OCI-LY1 (cell line): ENCODE measurements around the gene PLEKHG4.

Experiments used
- H2AFZ ChIP-seq: fragments of 200-600 bp; sonication (generic), shearing (Covaris generic); 2 replicates; pipeline ENCODE4 v1.6.0; 2014; ENCODE audit warnings: antibody characterized with exemption, mild to moderate bottlenecking, low read length
- H3F3A ChIP-seq: fragments of 200-600 bp; sonication (generic), shearing (Covaris generic); 2 replicates; pipeline ENCODE4 v1.6.0; 2014; ENCODE audit warnings: mild to moderate bottlenecking, antibody characterized with exemption, low read length, moderate library complexity; ENCODE audit not compliant: insufficient read depth
- H3K27ac ChIP-seq: fragments of 200-600 bp; sonication (generic); 2 replicates; pipeline ENCODE4 v1.5.1; 2014; ENCODE audit warnings: low read length, mixed run types, mild to moderate bottlenecking, low read depth; ENCODE audit not compliant: poor library complexity, severe bottlenecking
- H3K27me3 ChIP-seq: fragments of 200-600 bp; sonication (generic); 2 replicates; pipeline ENCODE4 v1.6.0; 2014; ENCODE audit warnings: antibody characterized with exemption, mild to moderate bottlenecking, low read length, moderate library complexity; ENCODE audit not compliant: insufficient read depth
- H3K36me3 ChIP-seq: fragments of 200-600 bp; sonication (generic); 2 replicates; pipeline ENCODE4 v1.6.1; 2014; ENCODE audit warnings: mild to moderate bottlenecking, antibody characterized with exemption, low read length, moderate library complexity, mixed read lengths; ENCODE audit not compliant: insufficient read depth
- H3K4me1 ChIP-seq: fragments of 200-600 bp; sonication (generic); 2 replicates; pipeline ENCODE4 v1.5.1; 2014; ENCODE audit warnings: mild to moderate bottlenecking, low read length, moderate library complexity; ENCODE audit not compliant: insufficient read depth, severe bottlenecking
- H3K4me2 ChIP-seq: fragments of 200-600 bp; sonication (generic), shearing (Covaris generic); 2 replicates; pipeline ENCODE4 v1.6.1; 2014; ENCODE audit warnings: low read length
- H3K4me3 ChIP-seq: fragments of 200-600 bp; sonication (generic); 2 replicates; pipeline ENCODE4 v1.5.1; 2014; ENCODE audit warnings: low read length, low read depth, mild to moderate bottlenecking, mixed read lengths; ENCODE audit not compliant: poor library complexity, severe bottlenecking
- H3K79me2 ChIP-seq: fragments of 200-600 bp; shearing (Covaris generic); 2 replicates; pipeline ENCODE4 v1.6.1; 2016; ENCODE audit warnings: mixed run types, low read length, mixed read lengths; ENCODE audit not compliant: insufficient read depth
- H3K9ac ChIP-seq: fragments of 200-600 bp; sonication (generic), shearing (Covaris generic); 2 replicates; pipeline ENCODE4 v1.6.1; 2014; ENCODE audit warnings: mild to moderate bottlenecking, low read length, mixed read lengths
- H3K9me2 ChIP-seq: fragments of 200-600 bp; sonication (generic), shearing (Covaris generic); 2 replicates; pipeline ENCODE4 v1.6.1; 2014; ENCODE audit warnings: low read depth, mild to moderate bottlenecking, low read length, mixed read lengths
- H3K9me3 ChIP-seq: fragments of 200-600 bp; shearing (Covaris generic); 2 replicates; pipeline ENCODE4 v1.6.1; 2014; ENCODE audit warnings: low read length, mixed read lengths
- H4K20me1 ChIP-seq: fragments of 200-600 bp; sonication (generic), shearing (Covaris generic); 2 replicates; pipeline ENCODE4 v1.6.0; 2016; ENCODE audit warnings: mild to moderate bottlenecking, low read length; ENCODE audit not compliant: insufficient read depth
- EZH2 ChIP-seq: fragments of 200-600 bp; sonication (generic), shearing (Covaris generic); IDR thresholded peaks from 2 replicates; pipeline ENCODE4 v1.8.0; 2017; ENCODE audit warnings: borderline replicate concordance, mixed run types, mild to moderate bottlenecking, antibody characterized with exemption, low read length, moderate library complexity, mixed read lengths
- TF ChIP-seq, protein P1 (sequence below): fragments of 200-600 bp; sonication (generic), shearing (Covaris generic); IDR thresholded peaks from 2 replicates; pipeline ENCODE4 v1.5.1; 2017; ENCODE audit warnings: mild to moderate bottlenecking, antibody characterized with exemption, low read length, moderate library complexity, mixed read lengths

The PLEKHG4 gene

DNA sequence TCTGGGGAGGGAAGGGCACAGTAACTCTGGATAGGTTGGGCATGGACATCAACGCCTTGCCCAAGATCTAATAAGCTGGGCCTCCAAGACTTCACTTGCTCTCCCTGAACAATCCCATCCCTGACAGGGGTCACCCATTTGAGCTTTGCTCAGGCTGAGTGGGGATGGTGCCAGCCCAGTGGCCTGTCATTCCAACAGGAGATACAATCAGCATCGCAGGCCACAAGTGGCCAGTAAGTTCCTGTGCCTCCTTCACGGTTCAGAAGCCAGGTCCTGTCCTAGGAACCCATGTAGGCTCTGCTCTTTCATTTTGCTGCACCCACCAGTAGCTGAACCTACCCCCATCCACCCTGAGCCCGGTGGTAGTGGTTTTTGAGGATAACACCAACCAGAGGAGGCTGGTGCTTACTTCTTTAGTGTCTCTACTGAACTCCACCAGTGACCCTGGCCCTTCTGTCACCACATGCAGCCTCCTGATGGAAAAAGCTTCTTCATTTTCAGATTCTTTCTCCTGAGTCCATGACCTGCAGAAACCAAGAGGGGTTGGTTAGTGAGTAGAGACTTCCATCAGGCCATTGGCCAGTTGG is 14.9 kb downstream of the PLEKHG4 start:
- peaks cover 5% of the 10 kb centered on the region; the same call in 1 of the 2 replicates for H3K27me3 ChIP-seq
- H3K36me3 ChIP-seq = no peaks in the 10 kb centered on the region
- no peak overlapping the region for H3K9ac ChIP-seq
- TF ChIP-seq EZH2 = no peak
- TF ChIP-seq, protein P1, sequence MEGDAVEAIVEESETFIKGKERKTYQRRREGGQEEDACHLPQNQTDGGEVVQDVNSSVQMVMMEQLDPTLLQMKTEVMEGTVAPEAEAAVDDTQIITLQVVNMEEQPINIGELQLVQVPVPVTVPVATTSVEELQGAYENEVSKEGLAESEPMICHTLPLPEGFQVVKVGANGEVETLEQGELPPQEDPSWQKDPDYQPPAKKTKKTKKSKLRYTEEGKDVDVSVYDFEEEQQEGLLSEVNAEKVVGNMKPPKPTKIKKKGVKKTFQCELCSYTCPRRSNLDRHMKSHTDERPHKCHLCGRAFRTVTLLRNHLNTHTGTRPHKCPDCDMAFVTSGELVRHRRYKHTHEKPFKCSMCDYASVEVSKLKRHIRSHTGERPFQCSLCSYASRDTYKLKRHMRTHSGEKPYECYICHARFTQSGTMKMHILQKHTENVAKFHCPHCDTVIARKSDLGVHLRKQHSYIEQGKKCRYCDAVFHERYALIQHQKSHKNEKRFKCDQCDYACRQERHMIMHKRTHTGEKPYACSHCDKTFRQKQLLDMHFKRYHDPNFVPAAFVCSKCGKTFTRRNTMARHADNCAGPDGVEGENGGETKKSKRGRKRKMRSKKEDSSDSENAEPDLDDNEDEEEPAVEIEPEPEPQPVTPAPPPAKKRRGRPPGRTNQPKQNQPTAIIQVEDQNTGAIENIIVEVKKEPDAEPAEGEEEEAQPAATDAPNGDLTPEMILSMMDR = no peak
- no peaks in the 10 kb centered on the region for H3K9me3 ChIP-seq
- H3K9me2 ChIP-seq = no peaks in the 10 kb centered on the region
- H3K4me3 ChIP-seq = no peak overlapping the region
- no peak overlapping the region for H3K4me2 ChIP-seq
- no peaks in the 10 kb centered on the region for H3F3A ChIP-seq
- H4K20me1 ChIP-seq = no peaks in the 10 kb centered on the region
- no peaks in the 10 kb centered on the region for H3K4me1 ChIP-seq
- no peak overlapping the region for H2AFZ ChIP-seq
- H3K27ac ChIP-seq = no peak overlapping the region
- no peaks in the 10 kb centered on the region for H3K79me2 ChIP-seq

- no peak overlapping the region for H2AFZ ChIP-seq
- TF ChIP-seq, protein P1 = no peak
- no peak for TF ChIP-seq EZH2
- H3K27ac ChIP-seq = no peak overlapping the region
- peaks cover 5% of the 10 kb centered on the region; the same call in 1 of the 2 replicates for H3K27me3 ChIP-seq
- H3K4me2 ChIP-seq = no peak overlapping the region
- no peaks in the 10 kb centered on the region for H3K9me2 ChIP-seq
- H4K20me1 ChIP-seq = no peaks in the 10 kb centered on the region
- no peaks in the 10 kb centered on the region for H3K79me2 ChIP-seq
- no peak overlapping the region for H3K9ac ChIP-seq
- H3F3A ChIP-seq = no peaks in the 10 kb centered on the region
- H3K9me3 ChIP-seq = no peaks in the 10 kb centered on the region
- H3K4me3 ChIP-seq = no peak overlapping the region
- no peaks in the 10 kb centered on the region for H3K4me1 ChIP-seq
- H3K36me3 ChIP-seq = no peaks in the 10 kb centered on the region
These were observed 15.6 kb downstream of the PLEKHG4 start for GRCh38 chr16:67294938-67295361.

DNA sequence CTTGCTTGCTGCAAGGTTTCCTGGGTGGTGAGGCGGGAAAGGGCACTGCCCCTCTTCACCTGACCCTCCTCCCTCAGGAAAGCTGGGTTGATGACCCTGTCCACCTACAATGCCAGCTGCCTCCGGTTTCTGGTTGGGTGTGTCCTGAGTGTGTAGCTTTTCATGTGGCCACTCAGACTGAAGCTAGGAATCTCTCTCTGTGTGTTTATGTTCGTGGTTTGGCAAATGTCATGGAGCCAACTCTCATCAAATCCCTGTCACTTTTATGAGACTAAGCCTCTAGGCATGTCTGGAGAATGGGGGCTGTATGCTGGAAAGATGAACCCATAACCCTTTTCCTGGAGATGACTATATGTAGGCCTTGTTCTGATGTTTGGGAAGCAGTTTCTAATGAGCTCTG is 17.1 kb downstream of the PLEKHG4 start:
- TF ChIP-seq, protein P1 = no peak
- TF ChIP-seq EZH2 = no peak
- H2AFZ ChIP-seq = no peak overlapping the region
- no peaks in the 10 kb centered on the region for H3K9me3 ChIP-seq
- H3K9ac ChIP-seq = no peak overlapping the region
- H3K4me2 ChIP-seq = no peak overlapping the region
- no peaks in the 10 kb centered on the region for H3F3A ChIP-seq
- peaks cover 8% of the 10 kb centered on the region; the same call in 1 of the 2 replicates for H3K27me3 ChIP-seq
- no peak overlapping the region for H3K27ac ChIP-seq
- H4K20me1 ChIP-seq = no peaks in the 10 kb centered on the region
- no peaks in the 10 kb centered on the region for H3K4me1 ChIP-seq
- H3K36me3 ChIP-seq = no peaks in the 10 kb centered on the region
- no peaks in the 10 kb centered on the region for H3K79me2 ChIP-seq
- H3K9me2 ChIP-seq = no peaks in the 10 kb centered on the region
- no peak overlapping the region for H3K4me3 ChIP-seq
